BLaER1 treated with 17β-estradiol and CSF1 and Interleukin-3, amounts not matched to agents 10 nM and 100 nM (cell line): ENCODE measurements around the gene PARP8.

Experiments
- H3K27ac ChIP-seq, 11 experiments: shearing (Covaris generic); formaldehyde crosslinking; 2 replicates each; pipeline ENCODE4 v1.8.1; 2022
- H3K27me3 ChIP-seq, 11 experiments: shearing (Covaris generic); formaldehyde crosslinking; 2 replicates each; pipeline ENCODE4 v1.8.1; 2022
- H3K36me3 ChIP-seq, 11 experiments: shearing (Covaris generic); formaldehyde crosslinking; 2 replicates each; pipeline ENCODE4 v1.8.1; 2022
- H3K4me1 ChIP-seq, 10 experiments: shearing (Covaris generic); formaldehyde crosslinking; 2 replicates each; pipeline ENCODE4 v1.8.1; 2022
- H3K4me2 ChIP-seq, 11 experiments: shearing (Covaris generic); formaldehyde crosslinking; 2 replicates each; pipeline ENCODE4 v1.8.1; 2022
- H3K4me3 ChIP-seq, 10 experiments: shearing (Covaris generic); formaldehyde crosslinking; 2 replicates each; pipeline ENCODE4 v1.8.1; 2022
- H3K9ac ChIP-seq, 11 experiments: shearing (Covaris generic); formaldehyde crosslinking; 2 replicates each; pipeline ENCODE4 v1.8.1; 2022
- H3K9me3 ChIP-seq, 11 experiments: shearing (Covaris generic); formaldehyde crosslinking; replicated peaks in 1 of 11; 2 replicates each; pipeline ENCODE4 v1.8.1; 2022
- H4K20me1 ChIP-seq, 11 experiments: shearing (Covaris generic); formaldehyde crosslinking; 2 replicates each; pipeline ENCODE4 v1.8.1; 2022
- Cebpa-rat ChIP-seq, 11 experiments: shearing (Covaris generic); IDR thresholded peaks; 2 replicates each; pipeline ENCODE4 v1.8.1; 2022

Gene PARP8

GRCh38 chr5:50813691-50814090 is 147.3 kb downstream of the PARP8 start:
- no peak overlapping the region for H3K27ac ChIP-seq
- no peak overlapping the region for H3K4me2 ChIP-seq
- H3K27me3 ChIP-seq: no peaks in the 10 kb centered on the region
- H3K36me3 ChIP-seq: peaks cover 6 to 69% (median 31%) of the 10 kb centered on the region in 11 experiments; a peak in 21 of 22 replicates
- no peaks in the 10 kb centered on the region for H3K4me1 ChIP-seq
- TF ChIP-seq Cebpa-rat (IDR thresholded peaks at IDR 0.05): no peak
- H3K4me3 ChIP-seq: no peak overlapping the region
- no peak overlapping the region for H3K9ac ChIP-seq
- peaks cover 0 to 13% (median 11%) of the 10 kb centered on the region in 11 experiments; a peak in 17 of 22 replicates for H3K9me3 ChIP-seq
- H4K20me1 ChIP-seq: 0 out of 22 replicates have a peak, but pooled peaks cover 0 to under 1% (median 0%) of the 10 kb centered on the region in 11 experiments

GRCh38 chr5:50814556-50814955 is 148.1 kb downstream of the PARP8 start:
- no peak overlapping the region for H3K9ac ChIP-seq
- peaks cover 6 to 76% (median 34%) of the 10 kb centered on the region in 11 experiments; a peak in 21 of 22 replicates for H3K36me3 ChIP-seq
- no peaks in the 10 kb centered on the region for H3K4me1 ChIP-seq
- H4K20me1 ChIP-seq: no peaks in the 10 kb centered on the region
- no peak overlapping the region for H3K4me3 ChIP-seq
- H3K27ac ChIP-seq: no peak overlapping the region
- no peaks in the 10 kb centered on the region for H3K27me3 ChIP-seq
- no peak for TF ChIP-seq Cebpa-rat (IDR thresholded peaks at IDR 0.05)
- H3K9me3 ChIP-seq: peaks cover 0 to 13% (median 11%) of the 10 kb centered on the region in 11 experiments; a peak in 17 of 22 replicates
- H3K4me2 ChIP-seq: no peak overlapping the region

DNA sequence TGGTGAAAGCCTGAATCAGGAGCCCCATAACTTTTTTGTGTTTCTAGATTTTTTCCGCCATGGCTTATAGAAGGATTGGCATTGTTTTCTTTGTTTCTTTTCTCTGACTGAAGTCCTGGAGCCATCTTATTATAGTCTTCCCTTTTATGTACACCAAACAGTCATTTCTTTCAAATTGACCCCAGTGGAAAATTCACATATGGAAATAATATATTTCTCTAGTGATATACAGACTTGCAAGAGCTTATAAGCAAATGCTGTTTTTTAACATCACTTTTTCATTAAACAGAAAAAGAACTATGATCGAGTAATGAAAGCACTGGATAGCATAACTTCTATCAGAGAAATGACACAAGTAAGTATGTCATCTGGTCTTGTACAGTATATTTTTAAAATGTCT is 155.6 kb downstream of the PARP8 start:
- no peak for TF ChIP-seq Cebpa-rat (IDR thresholded peaks at IDR 0.05)
- no peak overlapping the region for H3K4me3 ChIP-seq
- no peak overlapping the region for H3K27ac ChIP-seq
- no peaks in the 10 kb centered on the region for H3K4me1 ChIP-seq
- H3K36me3 ChIP-seq: peaks cover 28 to 91% (median 74%) of the 10 kb centered on the region in 11 experiments
- no peak overlapping the region for H3K9ac ChIP-seq
- H4K20me1 ChIP-seq: no peaks in the 10 kb centered on the region
- H3K9me3 ChIP-seq: no peaks in the 10 kb centered on the region
- H3K27me3 ChIP-seq: no peaks in the 10 kb centered on the region
- H3K4me2 ChIP-seq: no peak overlapping the region

DNA sequence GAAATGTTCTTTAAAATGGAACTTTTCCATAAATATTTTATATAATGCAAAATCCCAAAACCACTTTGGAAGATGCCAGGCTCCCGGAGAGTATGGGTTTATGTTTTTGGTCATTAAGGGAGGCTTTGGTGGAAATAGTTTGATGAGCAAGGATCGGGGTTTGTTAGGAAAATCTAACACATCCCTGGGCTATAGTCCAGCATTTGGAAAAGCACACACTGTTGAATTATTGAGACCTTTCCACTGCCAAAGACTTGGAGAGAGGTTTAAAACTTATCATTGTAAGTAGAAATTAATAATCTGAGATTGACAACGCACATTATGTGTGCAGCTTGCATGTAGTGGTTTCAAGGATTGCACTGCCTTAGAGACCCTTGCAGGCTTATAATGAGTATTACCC is 156.3 kb downstream of the PARP8 start:
- H4K20me1 ChIP-seq: no peaks in the 10 kb centered on the region
- no peaks in the 10 kb centered on the region for H3K4me1 ChIP-seq
- H3K9me3 ChIP-seq: no peaks in the 10 kb centered on the region
- no peak overlapping the region for H3K9ac ChIP-seq
- no peaks in the 10 kb centered on the region for H3K27me3 ChIP-seq
- TF ChIP-seq Cebpa-rat (IDR thresholded peaks at IDR 0.05): no peak
- H3K27ac ChIP-seq: no peak overlapping the region
- H3K36me3 ChIP-seq: peaks cover 23 to 91% (median 75%) of the 10 kb centered on the region in 11 experiments
- H3K4me3 ChIP-seq: no peak overlapping the region
- H3K4me2 ChIP-seq: no peak overlapping the region

- no peaks in the 10 kb centered on the region for H4K20me1 ChIP-seq
- no peaks in the 10 kb centered on the region for H3K4me1 ChIP-seq
- H3K36me3 ChIP-seq: peaks cover 30 to 91% (median 75%) of the 10 kb centered on the region in 11 experiments
- no peak overlapping the region for H3K27ac ChIP-seq
- H3K27me3 ChIP-seq: no peaks in the 10 kb centered on the region
- no peaks in the 10 kb centered on the region for H3K9me3 ChIP-seq
- no peak overlapping the region for H3K9ac ChIP-seq
- no peak overlapping the region for H3K4me3 ChIP-seq
- no peak for TF ChIP-seq Cebpa-rat (IDR thresholded peaks at IDR 0.05)
- no peak overlapping the region for H3K4me2 ChIP-seq
These were observed 157.1 kb downstream of the PARP8 start for GRCh38 chr5:50823568-50823967.

- H3K4me3 ChIP-seq: no peak overlapping the region
- TF ChIP-seq Cebpa-rat (IDR thresholded peaks at IDR 0.05): no peak
- no peaks in the 10 kb centered on the region for H3K9me3 ChIP-seq
- no peaks in the 10 kb centered on the region for H3K27me3 ChIP-seq
- H3K9ac ChIP-seq: no peak overlapping the region
- H3K4me2 ChIP-seq: no peak overlapping the region
- no peak overlapping the region for H3K27ac ChIP-seq
- H4K20me1 ChIP-seq: no peaks in the 10 kb centered on the region
- peaks cover 35 to 92% (median 76%) of the 10 kb centered on the region in 11 experiments for H3K36me3 ChIP-seq
- H3K4me1 ChIP-seq: no peaks in the 10 kb centered on the region
These were observed 157.7 kb downstream of the PARP8 start for GRCh38 chr5:50824109-50824508.

GRCh38 chr5:50827516-50828247 is 161.2 kb downstream of the PARP8 start:
- no peak for TF ChIP-seq Cebpa-rat (IDR thresholded peaks at IDR 0.05)
- Histone ChIP-seq H3K36me3 (peaks cover 19 to 91% (median 60%) of the 10 kb centered on the region in 11 experiments), H4K20me1 (no peaks in the 10 kb centered on the region), H3K4me1 (0 out of 20 replicates have a peak, but pooled peaks cover 0 to 3% (median 0%) of the 10 kb centered on the region in 10 experiments), H3K9ac (no peak overlapping the region), H3K4me2 (no peak overlapping the region), H3K9me3 (no peaks in the 10 kb centered on the region), H3K27me3 (no peaks in the 10 kb centered on the region), H3K27ac (no peak overlapping the region), H3K4me3 (no peak overlapping the region)

GRCh38 chr5:50829023-50829422 is 162.6 kb downstream of the PARP8 start:
- TF ChIP-seq Cebpa-rat (IDR thresholded peaks at IDR 0.05): no peak
- Histone ChIP-seq H3K4me2 (no peak overlapping the region), H3K27me3 (no peaks in the 10 kb centered on the region), H3K9me3 (no peaks in the 10 kb centered on the region), H3K4me3 (no peak overlapping the region), H3K4me1 (0 out of 20 replicates have a peak, but pooled peaks cover 0 to 3% (median 0%) of the 10 kb centered on the region in 10 experiments), H4K20me1 (no peaks in the 10 kb centered on the region), H3K27ac (no peak overlapping the region), H3K36me3 (peaks cover 14 to 91% (median 53%) of the 10 kb centered on the region in 11 experiments), H3K9ac (no peak overlapping the region)

- no peak overlapping the region for H3K27ac ChIP-seq
- H4K20me1 ChIP-seq: no peaks in the 10 kb centered on the region
- no peak overlapping the region for H3K9ac ChIP-seq
- no peaks in the 10 kb centered on the region for H3K9me3 ChIP-seq
- H3K36me3 ChIP-seq: peaks cover 21 to 98% (median 62%) of the 10 kb centered on the region in 11 experiments
- no peaks in the 10 kb centered on the region for H3K27me3 ChIP-seq
- H3K4me2 ChIP-seq: no peak overlapping the region
- H3K4me3 ChIP-seq: no peak overlapping the region
- no peak for TF ChIP-seq Cebpa-rat (IDR thresholded peaks at IDR 0.05)
- H3K4me1 ChIP-seq: 0 out of 20 replicates have a peak, but pooled peaks cover 0 to 3% (median 0%) of the 10 kb centered on the region in 10 experiments
These were observed 166.3 kb downstream of the PARP8 start for GRCh38 chr5:50832657-50833284.
